T-helper 1 cell (primary cell): ENCODE measurements around the gene HMGCS2.

Source experiments
- DNase-seq, 5 donors: peaks; one replicate each; pipeline ENCODE4 v3.0.0-alpha.2; 2012 to 2020
- total RNA-seq, 4 donors: gene quantifications; one replicate each; lab custom pipeline; 2026; lab: John Stamatoyannopoulos, UW

The HMGCS2 gene
- 0 reads per million in 4 donors for total RNA-seq

DNA sequence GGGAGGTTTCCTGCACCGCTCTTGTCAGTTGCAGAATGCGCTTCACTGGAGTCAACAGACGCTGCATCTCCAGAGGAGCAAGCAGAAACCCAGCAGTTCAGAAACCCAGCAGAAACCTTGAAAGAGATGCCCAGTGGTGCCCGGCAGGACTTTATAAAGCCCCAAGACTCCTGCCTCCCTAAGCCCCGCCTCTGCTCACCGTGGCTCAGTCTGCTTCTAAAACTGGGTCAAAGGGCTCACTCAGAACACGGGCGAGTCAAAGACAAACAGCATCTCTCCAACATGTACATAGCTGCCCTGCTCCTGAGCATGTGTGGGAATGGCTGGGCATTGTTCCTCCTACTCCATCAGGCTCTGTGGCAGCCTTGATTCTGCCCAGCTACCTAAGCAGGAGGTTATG is at the start of gene HMGCS2:
HMGCS2 (minus strand) TSS at position 128 of the 400 bp plus-strand sequence; CDS start at position 67, 61 bp downstream.
- no peak for DNase-seq

DNA sequence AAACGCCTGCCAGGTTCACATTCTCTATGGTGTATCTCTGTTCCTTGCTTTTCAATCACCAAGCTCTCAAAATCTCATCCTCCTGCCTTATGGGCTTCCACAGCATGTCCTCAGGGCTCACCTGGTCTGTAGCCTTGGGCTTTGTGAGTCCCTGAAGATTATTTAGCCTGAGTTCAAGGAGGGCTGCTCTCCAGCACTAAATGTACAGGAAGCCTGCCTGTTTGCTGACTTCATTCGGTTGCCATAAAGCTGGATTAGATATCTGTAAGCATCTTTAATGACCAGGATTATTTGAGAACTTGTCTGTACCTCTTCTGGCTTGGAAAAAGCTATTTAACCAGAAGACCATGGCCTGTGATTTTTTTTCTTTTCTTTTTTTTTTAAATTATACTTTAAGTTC is 49.5 kb upstream of the HMGCS2 start:
- no peak for DNase-seq

DNA sequence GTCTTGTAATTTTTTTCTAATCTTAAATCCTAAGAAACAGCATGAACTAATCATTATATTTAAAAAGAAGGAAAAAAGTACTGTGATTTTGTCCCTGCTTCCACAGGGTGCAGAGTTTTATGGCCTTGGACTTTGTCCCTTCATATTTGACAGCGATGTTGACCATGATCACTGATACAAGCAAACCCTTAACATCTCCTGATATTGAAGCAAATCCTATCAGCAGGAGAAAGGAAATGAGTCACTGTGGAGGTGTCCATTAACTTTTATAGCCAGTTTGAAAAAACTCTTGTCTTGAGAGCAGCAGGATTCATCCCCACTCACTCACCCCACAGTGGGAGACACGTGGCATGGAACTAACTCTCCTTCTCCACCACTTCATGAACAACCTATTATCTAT is 47.7 kb upstream of the HMGCS2 start:
- DNase-seq, result no peak

DNA sequence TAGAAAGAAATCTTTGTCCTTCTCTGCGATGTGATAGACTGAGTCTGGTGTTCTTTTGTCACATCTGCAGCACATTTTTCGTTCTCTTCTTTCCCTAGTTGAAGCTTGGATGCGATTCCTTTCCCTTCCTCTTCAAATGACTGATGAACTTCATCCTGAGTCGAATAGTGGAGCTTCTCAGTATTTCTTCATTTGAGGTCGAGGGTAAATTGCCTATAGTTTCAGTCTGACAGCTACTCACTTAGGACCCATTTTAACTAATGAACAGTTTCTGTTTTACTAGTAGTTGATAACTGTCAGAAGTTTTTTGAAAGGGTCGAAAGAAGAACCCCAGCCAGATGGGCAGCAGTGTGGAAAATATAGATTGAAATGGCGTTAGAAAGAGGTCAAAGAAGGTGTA is 47.2 kb upstream of the HMGCS2 start:
- no peak for DNase-seq

DNA sequence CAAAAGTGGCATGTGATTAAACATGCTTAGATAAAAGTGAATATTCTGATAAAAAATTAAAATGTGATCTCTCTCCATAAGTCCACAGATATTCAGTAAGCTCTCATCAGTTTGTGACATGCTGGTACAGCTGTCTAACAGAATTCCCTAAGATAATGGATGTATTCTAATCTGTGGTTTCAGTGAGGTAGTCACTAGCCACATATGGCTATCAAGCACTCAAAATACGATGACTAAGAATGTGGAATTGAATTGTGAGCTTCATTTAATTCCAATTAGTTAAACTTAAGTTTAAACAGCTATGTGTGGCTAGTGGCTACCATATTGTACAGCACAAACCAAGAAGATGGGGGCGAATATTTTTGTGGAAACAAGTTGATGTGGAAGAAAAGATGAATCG is 46.7 kb upstream of the HMGCS2 start:
- DNase-seq, result no peak

DNA sequence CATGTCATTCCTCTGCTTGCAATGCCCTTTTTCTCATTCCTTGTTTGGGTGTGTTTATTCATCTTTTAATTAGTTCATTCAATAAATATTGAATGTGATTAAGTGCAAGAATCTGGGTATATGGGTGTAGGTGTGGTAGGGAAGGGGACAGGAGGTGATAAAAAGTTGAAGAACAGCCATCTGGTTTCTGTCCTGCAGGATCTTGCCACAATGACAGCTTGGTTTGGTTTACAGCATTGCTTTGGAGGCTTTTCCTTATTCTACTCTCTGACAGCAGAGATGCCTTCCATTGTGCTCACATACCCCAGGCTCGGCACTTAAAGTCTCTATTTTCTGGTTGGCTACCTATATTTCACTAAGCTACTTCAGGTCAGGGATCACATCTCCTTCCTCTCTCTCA is 45.6 kb upstream of the HMGCS2 start:
- no peak for DNase-seq

DNA sequence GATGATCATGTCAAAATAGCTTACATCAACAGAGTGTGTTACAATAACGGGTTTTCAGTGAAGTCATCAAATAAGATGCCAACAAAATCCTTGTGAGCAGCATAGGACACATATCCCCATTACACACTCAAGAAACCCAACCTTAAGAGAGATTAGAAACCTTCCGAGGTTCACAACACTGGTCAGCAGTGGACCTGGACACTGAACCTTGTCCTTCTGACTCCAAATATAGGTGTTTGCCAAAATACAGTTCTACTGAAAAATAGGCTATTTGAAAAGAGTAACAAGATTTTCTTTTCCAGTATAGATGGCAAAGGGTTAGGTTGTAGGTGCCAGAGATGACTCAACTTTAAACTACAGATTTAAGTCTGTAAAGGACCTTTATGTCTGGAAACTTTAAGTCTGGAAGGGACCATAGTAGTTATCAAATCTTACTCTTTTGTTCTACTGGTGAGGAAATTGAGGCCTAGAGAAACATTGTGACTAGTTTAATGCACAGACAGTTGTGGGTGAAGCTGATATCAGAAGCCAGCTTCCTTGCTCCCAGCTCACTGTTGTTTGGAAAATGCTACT is 43.4 kb upstream of the HMGCS2 start:
- DNase-seq, result no peak

DNA sequence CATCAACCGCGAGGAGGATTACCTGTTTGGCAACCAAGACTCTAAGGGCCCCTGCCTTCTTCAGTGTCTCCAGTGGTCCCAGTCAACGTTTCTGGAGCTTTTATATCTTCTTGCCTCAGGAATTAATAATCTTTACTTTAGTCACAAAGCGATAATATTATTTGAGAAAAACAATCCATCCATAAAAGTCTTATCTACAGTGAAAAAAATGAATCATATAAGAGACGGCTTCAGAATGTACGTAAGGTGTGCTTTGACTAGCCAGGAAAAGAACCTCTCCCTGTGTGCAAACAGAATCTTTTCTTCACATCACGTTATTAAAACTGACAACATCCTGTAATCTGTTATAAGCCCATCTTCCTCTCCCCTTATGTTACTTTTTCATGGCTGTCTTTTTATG is 42.7 kb upstream of the HMGCS2 start, which contains the start of gene REG4:
REG4 (minus strand) TSS at position 74 of the 400 bp plus-strand sequence. CDS start 2,691 bp downstream, outside the sequence.
- no peak for DNase-seq

DNA sequence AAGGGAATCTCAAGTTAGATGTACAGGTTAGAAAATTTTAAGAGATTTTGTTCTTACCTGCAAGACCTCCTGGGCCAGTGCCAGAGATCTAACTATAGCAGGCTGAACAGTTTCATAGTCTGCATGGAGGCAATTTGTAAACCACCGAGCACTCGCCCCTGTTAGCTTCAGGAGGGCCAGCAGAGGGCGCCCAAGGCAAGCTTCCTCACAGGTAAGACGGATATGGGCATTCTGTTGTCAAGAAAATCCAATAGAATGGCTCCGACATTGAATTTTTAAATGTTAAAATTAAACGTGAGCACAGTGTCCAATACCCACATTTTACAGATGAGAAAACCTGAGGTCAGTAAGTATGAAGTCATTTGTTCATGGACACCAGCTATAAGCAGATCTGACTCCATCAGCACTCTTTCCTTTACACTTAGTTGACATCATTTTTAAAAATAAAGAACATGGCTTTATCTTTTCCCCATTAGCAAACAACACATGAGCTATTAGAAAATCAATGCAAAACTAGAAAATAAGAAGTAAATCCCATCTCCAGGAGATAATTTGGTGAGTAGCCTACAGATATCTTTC is 40.4 kb upstream of the HMGCS2 start:
- peak; percentile 31 to 73 (median 44) for DNase-seq

DNA sequence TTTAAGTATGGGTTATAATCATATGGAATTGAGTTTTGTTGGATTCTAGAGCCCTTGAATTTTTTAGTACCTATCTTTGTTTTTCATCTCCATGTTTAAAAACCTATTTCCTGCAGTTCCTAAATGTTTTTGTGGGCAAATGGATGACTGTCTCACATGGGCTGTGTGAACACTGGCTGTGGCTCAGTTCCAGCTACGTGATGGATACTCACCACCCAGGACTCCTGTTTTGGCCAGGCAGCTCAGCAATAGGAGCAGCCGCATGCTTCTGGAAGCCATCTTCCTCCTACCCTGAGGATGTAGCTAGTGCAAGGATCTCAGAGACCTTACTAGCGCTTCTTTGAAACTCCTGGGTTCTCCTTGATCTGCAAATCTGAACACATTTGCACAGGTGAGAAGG is 39.8 kb upstream of the HMGCS2 start:
- DNase-seq, result no peak

DNA sequence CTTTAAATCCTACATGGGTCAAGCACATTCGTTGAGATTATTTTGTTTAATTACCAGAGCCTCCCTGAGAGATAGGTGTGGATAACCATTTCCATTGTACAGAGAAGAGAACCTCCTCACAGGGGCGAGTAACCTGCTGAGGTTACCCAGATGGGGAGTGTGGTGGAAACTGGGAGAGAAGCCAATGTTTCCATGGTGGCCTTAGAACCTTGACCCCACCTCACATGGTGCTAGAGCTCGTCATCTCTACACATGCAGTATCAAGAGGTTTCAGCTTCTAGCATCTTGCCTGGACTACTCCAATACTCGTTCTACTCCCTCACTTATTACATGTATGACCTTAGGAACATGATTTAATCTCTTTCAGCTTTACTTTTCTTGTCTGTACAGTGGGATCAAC is 37.8 kb upstream of the HMGCS2 start:
- DNase-seq, result no peak

DNA sequence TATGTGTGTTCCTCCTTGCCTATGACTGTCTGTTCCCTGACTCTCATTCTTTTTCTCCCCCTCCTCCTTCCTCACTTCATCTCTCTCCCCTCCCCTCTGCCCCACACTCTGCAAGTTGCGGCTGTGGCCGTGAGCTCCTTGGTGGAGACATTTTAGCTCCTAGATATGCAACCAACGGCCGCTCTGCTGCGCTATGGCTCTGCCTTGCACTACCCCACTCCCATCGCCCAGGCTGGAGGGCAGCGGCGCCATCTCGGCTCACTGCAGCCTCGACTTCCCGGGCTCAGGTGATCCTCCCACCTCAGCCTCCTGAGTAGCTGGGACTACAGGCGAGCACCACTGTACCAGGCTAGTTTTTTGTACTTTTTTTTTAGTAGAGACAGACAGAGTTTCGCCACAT is 37.0 kb upstream of the HMGCS2 start:
- no peak for DNase-seq

DNA sequence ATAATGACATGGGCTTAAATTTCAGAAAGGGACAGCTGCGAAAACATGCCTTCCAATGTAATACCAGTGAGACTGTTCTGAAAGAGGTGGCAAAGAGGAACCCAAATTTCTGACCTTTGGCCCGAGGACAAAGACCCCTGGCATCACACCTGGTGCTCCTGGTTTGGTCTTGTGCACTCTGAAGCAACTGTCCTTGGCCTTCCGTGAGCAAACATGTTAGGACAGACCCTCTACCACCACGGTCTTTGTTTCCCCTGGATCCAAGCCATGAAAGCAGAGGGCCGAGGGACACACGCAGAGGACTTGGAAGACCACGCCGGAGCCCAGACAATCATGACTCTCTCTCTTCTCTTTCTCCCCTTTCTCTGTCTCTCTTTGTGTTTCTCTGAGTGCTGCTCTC is 36.5 kb upstream of the HMGCS2 start:
- DNase-seq, result no peak

DNA sequence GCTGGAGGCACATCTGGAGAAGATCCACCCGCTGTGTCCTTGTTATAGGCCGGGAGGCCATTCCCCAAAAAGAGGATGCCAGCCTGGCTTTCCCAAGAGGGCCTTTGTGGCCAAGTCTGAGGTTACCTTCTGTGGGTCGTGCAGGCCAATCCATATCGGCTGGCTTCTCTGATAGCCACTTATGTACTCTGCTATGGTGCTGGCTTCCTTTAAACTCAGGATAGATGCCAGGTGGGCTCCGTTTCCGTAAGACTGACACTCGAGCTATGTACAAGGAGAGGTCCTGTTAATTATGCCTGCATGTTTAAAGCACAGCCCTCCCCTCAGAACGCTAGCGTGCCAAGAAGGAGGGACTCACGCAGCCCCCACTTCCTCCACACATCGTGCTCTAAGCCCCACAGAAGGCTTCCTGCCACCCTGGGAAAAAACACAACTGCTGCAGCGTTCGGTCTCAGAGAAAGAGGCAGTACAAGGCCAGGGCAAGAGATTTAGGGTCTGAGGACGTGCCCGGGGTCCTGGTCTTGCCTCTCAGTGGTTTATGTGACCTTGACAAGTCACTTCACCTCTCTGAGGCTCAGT is 31.0 kb upstream of the HMGCS2 start:
- DNase-seq, result no peak

DNA sequence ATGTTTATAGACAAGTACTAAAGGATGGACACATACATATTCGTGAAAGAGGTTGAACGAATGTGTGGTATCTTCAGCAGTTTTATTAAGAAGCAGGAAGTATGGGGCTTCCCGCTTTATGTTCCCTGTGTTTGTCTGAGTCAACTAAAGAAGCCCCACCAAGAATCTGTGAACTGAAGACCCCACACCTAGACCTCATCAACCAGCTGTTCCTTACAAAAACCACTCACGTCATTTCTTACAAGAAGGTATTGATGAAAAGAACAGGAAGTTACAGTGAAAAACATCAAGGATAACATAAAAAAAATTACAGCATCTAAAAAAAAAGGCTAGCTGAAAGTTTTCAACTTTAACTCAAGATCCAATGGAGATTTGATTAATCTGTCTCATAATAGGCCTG is 30.3 kb upstream of the HMGCS2 start:
- no peak for DNase-seq

DNA sequence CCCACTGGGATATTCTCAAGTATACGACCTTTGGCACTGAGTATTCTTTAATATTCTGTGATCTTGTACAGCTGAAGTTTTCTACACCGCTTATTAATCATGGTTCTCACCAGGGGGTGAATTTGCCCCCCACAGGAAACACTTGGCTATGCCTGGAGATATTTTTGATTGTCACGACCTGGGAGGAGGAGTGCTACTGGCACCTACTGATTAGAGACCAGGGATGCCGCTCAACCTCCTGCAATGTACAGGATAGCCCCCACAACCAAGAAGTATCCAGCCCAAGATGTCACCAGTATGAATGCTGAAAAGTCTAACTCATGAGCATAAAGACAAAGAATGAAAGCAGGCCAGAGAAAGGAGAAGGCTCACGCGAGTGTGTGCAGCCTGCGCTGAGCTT is 28.9 kb upstream of the HMGCS2 start:
- DNase-seq, result no peak

DNA sequence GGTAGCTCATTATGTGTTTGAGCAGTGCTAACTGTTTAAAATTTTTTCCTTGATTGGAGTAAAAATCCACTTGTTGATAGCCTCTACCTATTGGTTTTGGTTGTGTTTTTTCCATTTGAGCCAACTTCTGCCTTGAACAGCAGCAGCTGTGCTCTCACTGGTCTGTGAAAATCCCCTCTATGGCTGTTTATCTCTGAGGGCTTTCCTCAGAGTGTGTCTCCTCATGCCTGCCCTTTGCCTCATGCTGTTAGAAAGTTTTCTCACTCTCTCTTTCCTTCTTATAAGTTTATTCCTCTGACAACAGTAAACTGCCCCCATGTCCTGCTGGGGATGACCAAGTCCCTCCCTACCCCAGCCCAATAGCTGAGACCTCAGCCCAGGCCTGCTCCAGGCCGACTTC is 28.5 kb upstream of the HMGCS2 start:
- no peak for DNase-seq

DNA sequence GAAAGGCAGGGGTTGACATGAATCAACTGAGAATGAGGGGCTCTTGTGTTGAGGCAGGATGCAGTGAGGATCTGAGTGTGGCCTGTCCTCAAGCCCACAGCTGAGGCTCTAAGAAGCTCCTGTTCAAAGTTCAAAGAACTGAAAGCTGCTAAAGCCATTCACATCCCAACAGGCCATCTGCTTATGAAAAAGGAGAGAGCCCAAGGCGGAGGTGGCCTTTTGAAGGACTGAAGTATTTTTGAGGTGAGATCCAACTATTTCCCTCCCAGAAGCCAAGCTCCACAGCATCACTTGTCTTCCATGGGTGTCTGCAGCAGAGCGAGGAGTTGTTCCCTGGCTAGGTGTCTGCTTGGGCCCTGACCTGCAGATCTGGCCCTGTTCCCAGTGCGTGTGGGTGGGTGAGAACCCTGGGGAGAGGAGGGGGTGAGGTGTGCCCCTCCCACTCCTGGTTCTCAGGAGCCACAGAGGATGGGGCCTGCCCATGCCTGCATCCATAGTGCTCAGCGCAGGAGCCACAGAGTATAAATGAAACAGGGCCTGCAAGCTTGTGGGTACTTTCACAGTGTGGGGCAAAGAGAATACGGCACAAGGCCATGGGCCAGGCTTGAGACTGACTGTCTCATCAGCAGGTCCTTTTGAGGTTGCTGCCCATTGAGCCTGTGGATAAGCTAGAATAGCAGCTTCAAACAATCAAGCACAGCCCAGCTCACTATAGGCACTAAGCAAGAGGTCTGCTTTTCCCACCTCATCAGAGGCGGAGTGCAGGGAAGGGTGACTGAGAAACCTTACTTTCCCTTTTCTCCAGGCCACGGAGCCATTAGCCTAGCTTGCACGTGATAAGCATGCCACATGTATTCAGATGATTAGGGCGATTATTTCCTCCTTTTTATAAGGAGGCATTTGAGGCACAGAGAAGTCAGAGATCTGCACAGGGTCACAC is 26.8 kb upstream of the HMGCS2 start:
- no peak for DNase-seq

DNA sequence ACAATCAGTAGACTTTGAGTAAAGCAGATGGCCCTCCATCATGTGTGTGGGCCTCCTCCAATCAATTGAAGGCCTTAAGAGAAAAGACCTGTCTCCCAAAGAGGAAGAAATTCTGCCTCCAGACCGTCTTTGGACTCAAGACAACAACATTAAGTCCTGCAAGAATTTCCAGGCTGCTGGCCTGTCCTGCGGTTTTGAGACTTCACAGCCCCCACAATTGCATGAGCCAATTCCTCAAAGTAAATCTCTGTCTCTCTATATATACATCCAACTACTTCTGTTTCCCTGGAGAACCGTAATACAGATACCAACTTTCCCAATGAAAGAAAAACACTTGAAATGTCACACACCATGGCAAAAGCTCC is 26.2 kb upstream of the HMGCS2 start:
- DNase-seq, result no peak

DNA sequence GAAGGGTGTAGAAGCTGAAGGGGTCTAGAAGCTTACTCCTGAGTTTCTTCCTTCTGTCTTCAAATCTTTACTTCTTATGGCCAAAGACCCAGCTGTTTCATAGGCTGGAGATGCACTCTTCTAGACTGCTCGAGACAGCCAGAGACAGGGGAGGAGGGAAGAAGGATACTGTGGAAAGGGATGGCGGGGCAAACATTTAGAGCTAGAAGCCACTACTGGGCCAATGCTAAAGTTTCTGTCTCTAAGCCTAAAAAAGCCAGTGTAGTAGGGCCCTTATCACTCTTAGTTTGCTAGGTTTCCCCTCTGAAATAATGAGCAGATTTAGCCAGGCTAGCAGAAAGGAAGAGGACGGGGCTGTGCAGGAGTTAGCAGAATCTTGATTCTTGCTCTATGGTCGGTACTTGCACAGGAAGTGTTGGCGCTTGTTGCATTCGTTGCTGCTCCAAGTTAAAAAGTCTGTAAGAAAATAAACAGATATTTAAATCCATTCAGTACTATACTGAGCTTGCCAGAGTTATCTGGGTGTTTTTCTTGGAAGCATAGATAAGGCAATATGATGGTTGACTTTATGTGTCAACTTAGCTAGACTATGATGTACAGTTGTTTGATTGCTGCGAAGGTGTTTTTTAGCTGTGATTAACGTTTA is 25.6 kb upstream of the HMGCS2 start:
- DNase-seq, result no peak

DNA sequence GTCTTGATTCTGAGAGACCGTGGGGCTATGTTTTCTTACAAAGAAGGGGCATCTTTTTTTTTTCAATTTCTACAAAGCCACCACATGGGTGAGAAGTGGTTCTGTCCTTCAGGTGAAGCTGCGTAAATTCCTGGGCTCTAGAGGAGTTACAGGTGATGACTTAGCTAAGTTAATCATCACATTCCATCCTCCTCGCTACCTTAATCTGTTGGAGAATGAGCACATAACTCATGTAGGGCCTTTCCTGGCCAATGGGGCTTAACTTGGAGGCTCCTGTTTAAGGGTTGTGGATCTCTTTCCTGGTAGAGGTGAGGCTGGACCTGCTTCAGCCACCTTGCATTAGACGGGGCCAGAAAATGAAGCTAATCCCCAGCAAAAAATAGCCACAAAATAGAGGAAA is 22.7 kb upstream of the HMGCS2 start:
- DNase-seq, result no peak

DNA sequence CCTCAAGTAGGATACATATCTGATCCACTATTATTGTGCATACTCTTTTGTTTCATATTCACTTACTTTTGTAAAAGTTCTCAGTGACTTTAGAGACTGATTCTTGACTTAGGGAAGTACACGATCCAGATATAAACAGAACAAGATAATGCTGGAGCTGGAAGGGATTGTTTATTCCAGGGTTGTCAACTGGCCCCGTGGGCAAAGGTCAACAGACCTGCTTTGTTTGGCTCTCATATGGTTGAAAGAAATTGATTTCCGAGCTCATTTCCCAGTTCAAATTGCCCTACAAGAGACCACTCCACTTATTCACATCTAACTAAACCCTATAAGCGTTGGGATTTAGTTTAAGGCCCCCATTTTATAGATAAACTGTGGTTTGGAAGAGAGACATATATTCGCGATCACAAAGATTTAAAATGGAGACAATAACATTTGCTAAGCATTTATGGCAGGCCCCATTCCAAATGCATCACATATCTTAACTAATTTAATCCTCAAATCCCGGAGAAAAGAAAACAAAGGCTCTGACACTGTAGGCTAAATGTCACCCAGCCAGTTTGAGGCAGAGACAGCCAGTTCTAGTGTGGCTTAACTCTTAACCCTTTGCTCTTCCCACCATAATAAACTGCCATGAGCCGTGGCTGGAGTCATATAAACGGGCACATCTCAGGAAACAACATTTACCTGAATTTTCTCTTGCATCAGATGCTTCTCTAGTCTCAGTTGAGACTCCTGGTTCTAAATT is 21.9 kb upstream of the HMGCS2 start:
- DNase-seq, result no peak
